ACHN (cell line): Measurements from ENCODE around the gene USP6NL.

Experiments
- DNase-seq: peaks from one replicate; pipeline ENCODE4 v3.0.0-alpha.2; 2015
- in situ Hi-C: cut with HindIII; loops from 2 replicates; pipeline ENCODE4 v1.10.0; 2017; ENCODE audit warnings: low sequenced_read_pairs, low pct_ligation_motif_present, low pct_unique_long_range_greater_than_20kb

Gene USP6NL

DNA sequence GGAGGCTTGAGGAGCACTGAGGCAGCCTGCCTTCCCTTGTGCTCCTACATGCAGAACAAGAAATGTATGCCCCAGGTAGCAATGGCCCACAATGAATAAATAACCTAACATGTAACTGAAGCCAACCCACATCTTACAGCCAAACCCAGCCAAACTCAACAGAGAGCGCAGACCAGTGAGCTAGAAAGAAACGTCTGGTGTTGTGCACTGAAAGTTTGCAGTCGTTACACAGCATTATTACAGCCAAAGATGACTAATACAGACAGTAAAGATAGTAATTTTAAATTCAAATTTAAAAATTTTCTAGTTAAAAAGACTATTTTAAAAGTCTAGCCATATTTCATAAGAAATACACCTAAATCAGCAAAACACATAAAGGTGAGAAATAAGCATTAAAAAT, 11.2 kb downstream of the USP6NL start:
- in situ Hi-C loops = no loop called here

DNA sequence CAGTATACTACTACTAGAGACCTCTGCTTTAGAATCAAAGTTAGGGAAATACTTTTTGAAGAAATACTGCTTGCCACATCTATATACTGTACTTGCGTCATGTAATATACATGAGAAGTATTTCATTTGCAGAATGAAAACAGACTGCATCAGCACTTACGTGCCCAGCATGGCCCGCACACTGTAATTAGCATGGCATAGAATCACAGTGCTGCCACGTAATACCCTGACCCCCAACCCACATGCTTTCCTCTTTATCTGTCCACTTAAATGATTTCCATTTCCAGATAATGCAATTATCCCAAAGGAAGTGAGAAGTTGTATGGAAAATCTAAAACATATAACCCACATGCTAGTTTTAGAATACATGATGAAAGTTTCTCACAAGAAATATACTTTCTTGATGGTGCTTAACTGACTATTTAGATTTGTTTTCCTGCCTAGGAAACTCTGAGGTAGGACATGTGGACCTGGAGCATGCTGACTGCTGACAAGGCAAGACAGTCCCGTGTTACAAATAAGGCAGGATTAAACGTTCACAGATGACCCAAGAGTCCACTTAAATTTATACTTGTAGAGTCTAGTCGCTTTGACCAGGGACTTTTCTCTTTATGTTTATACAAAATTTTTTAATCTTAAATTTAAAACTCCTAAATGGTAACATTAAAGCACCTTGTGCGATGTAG, 12.6 kb downstream of the USP6NL start:
- in situ Hi-C loops = no loop called here
- DNase-seq = no peak

More for the DNA sequence above, 11.2 kb downstream of the USP6NL start:
- DNase-seq = no peak

DNA sequence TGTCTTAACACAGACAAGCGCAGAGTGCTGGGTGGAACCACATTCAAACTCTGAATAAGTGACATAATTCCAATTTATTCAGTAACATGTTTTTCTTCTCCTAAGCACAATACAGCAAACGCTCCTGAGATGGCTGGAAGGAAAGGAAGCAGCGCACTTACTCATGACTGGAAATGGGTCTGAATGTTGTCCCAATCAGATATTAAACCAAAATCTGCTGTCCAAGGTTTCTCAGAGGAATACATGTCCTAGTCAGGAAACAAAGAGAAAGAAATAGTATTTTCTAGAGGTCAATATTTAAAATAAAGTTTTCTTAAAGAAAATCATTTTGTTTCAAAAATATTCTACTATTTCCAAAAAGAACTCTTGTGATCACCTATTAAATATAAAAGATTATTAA, 14.0 kb downstream of the USP6NL start:
- no peak for DNase-seq
- in situ Hi-C loops = no loop called here

DNA sequence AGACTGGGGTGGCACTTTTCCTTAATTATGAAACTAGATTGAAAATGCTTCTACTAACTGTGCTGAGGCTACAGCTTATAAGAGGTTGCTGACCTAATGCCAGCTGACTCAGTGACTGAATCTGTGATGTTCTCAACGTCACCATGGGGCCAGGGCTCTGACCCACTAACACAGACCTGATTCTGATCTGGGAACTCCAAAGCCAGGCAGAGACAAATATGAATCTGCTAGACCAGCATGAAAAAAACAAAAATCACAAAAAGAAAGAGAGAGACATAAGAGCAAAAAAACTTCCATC, 16.1 kb downstream of the USP6NL start:
- DNase-seq = no peak
- in situ Hi-C loops = no loop called here

DNA sequence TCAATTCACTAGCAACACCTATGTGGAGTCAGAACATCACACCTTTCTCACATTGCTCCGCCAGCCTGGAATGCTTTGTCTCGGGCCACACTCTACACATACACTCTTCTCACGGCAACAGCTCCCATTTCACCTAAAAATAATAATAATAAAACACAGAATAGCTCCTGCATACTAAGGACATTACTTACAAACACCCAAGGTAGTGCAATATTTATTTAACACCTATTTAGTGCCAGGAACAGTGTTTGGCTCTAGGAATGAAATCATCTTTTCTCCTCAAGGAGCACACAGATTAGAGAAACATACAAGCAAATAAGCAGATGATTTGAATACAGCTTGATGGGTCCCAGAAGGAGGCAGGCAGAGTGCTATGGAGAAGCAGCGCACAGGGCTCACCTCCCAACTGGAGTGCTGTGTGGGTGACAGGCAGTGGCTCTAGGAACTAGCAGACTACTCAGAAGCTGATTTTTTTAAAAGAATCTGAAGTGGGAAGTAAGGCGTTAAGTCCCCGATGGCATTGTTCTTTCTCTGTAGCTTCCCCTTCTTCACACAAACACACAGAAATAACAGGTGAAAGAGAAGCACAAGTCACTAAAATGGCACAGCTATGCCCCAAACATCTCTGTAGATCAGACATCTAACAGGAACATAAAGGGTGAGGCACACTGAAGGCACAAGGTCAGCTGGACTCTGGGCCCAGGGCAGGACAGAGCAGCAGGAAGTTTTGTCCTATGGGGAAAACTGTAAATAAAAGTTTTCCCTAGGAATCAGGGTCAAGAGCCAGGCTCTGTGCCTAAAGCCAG, 16.7 kb downstream of the USP6NL start:
- no peak for DNase-seq
- in situ Hi-C loops = no loop called here

DNA sequence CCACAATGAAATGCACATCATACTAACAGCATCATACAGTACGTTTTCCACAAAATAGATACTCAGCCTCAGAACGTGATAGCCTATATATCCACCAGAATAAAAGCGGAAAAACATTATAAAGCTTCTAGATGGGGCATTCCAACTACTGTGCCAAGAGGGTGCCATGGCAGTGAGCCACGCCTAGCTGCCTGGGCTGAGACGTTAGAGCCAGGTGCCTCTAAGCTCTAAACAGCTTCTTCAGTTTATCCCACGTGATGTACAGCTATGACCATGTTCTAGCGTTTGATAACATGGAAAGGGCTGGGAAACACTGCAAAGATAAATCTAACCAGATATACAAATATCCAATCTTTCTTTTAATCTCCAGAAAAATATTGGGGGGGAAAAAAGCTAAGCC, 17.8 kb downstream of the USP6NL start:
- in situ Hi-C loops = no loop called here
- no peak for DNase-seq

DNA sequence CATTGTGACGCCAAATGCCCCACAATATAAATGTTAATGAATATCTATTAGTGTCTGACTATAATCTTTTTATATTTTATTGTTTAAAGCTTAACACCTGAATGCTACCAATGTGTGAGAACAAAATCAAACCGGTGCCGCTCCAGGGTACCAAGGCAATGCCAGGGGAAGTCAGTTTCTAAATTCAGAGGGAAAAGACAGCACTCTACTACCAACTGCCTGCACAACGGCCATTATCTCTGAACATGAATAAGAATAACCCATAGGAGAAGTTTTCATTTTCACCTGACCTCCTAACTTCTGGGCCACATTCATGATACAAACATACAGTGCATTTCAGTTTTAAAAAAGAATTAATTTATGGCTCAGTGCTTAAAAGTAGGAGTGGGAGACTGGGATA, 21.7 kb downstream of the USP6NL start:
- in situ Hi-C loops = no loop called here
- DNase-seq = no peak

DNA sequence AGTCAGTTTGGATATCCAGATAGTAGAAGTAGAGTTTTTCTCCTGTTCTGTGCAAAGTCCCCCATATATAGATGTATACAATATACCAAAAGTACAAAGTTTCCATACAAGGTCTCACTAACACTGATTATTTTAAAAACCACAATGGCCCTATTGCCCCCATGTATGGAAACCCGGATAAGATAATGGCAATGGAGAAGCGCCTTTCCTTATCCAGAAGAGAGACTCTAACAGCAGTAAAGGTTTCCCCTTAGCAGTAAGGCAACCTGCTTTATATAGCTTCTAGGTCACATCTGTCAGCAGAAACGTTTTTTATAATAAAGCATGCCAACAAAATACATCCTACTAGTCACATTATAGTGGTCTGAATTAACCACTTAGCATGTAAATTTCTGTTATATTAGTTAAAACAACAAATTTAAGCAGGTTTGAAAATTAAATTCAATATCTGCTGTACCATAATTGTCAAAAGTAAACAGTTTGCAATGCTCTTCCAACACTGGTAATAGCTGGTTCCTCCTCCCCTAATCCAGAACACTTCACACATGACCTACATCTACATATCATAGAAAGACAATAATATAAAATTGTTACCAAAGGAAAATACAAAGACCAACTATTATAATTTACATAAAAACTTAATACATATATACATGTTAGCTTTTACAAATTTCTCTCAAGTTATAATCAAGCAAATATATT, 22.4 kb downstream of the USP6NL start:
- no peak for DNase-seq
- in situ Hi-C loops = no loop called here

DNA sequence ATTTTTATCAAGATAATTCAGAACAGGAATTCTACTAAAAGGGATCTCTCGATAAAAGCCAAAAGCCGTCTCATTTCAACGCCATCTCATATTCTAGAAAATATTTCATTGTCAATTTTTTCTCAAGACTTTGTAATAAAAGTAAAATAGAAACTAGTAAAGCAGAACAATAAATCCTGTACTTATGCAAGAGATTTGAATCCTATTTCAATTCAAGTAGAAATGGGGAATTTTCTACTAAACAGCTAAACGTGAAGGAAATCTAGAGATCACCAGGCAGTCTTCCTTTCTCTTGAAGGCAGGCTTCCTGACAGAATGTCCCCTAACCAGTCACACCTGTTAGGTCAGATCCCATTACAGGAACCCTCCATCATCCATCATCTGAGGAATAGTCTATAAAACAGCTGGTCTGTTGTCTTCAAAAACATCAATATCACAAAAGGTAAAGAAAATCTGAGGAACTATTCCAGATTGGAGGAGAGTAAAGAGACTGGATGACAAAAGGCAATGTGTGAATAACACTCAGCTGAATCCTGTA, 23.7 kb downstream of the USP6NL start:
- in situ Hi-C loops = no loop called here
- DNase-seq = no peak

DNA sequence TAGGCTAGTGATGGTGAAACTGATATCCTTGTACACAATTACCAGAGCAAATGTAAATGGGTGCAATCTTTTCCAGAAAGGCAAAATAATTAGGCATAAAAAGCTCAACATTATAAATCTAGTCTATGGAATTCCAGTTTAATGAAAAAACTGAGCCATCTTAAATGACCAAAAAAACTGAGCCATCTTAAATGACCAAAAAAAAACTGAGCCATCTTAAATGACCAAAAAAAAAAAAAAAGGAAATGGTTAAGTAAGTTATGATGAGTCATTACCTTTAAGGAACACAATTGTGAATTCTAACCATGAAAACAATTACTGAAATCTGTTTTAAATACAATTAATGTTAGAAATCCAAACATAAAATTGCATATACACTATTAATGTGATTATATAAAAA, 25.3 kb downstream of the USP6NL start:
- no peak for DNase-seq
- in situ Hi-C loops = no loop called here

DNA sequence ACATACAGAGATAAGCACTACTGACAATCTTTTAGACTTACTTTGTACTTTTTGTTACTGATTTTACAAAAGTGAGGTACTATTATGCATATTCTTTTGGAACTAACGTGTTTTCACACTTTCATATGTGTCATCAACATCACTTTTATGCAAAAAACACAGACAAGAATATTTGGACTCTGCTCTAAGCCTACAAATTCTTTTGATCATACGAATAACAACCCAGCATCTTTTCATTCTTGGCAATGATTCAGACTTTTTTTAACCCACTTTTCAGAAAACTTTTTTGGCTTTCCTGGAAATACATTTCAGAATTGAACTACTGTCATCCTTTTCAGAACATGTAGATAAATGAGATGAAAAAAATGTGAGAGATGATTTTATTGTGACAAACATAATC, 30.2 kb downstream of the USP6NL start:
- in situ Hi-C loops = no loop called here
- no peak for DNase-seq

DNA sequence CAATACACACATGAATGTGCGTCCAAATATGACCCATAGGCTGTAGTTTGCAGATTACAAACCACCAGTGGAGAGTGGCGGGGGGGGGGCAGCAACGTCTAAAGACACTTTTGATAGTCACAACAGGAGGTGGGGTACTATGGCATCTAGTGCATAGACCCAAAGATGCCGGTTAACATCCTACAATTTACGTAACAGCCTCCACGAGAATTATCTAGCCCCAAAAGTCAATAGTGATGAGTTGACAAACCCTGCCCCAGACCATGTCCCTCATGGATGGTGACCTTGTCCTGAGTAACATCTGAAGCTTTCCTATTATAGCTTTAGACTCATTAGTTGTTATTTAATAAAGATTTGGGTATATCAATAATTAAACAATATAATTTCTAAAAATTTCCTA, 31.6 kb downstream of the USP6NL start:
- in situ Hi-C loops = no loop called here
- DNase-seq = no peak

DNA sequence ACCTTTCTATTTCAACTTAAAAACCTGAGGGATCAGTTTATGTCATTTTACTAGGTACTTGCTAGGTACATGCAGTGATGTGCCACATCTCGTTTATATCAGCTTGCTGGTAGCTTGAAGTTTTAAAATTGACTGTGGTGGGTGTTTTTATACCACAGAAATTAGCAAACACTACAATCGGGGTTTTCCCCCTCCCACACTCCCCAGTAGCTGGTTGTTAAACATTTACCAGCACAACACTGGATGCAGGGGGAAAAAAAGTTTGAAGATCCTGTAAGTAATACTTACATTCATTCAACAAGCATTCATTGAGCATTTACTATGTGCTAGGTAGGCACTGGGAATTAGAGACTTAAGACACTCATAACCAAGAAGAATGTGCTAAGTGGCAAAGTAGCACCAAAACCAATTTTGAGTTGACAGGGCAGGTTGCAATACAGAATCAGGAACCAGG, 32.6 kb downstream of the USP6NL start:
- in situ Hi-C loops = no loop called here
- DNase-seq = no peak

DNA sequence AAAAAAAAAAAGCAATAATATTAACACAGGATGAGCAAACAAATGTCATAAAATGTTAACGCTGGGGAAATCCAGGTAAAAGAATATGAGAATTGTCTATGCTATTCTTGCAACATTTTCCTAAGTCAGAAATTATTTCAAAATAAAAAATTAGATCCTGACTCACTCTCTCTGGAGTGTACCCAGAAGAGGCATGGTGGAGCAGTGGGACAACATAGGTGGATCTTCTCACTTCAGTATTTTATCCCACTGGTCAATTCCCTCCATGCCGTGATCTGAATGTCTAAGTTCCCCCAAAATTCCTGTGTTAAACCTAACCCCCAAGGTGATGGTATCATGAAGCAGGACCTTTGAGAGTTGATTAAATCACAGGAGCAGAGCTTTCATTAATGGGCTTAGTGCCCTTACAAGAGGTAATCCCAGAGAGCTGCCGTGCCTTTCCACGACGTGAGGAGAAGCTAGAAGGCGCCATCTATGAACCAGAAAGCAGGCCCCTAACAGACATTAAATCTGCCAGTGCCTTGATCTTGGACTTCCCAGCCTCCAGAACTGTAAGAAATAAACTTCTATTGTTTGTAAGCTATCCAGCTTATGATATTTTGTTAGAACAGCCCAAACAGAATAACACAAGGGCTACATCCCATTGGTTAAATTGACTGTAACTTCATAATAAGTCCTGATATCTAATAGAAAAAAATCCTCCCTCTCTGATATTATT, 35.2 kb downstream of the USP6NL start:
- in situ Hi-C loops = no loop called here
- no peak for DNase-seq

DNA sequence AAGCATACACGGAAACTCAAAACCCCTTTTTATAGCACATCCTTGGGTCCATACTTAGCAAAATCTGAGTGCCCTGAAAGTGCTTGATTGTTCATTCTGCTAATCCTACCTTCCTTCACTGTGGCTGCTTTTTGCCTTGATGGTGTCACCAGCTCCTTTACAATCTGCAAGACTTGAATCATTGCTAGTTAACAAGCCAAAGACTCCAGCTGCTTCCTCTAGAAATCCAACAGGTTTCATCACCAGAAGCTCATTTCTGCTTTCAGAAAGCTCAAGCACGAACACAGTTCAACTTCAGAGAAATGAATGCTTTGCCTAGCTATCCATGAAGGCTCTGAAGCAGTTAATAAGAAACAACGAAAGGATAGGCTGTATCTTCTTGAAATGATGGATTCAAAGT, 38.0 kb downstream of the USP6NL start:
- in situ Hi-C loops = no loop called here
- peak; percentile 19 for DNase-seq

DNA sequence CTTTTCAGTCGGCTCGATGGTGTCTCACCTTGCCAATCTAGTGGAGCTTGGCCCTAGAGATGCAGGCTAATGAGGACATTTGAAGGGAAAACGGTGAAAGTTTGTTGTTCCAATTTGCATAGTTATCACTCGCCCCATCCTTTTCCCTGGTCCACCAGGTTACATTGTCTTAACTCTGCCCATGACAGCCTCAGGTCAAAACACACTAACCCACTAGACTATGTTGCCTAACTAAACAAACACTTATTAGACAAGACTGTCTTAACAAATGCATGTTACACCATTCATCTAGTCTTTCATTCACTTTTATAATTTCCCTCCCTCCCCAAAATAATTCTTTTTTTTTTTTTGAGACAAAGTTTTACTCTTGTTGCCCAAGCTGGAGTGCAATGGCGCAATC, 40.7 kb downstream of the USP6NL start:
- in situ Hi-C loops = no loop called here

DNA sequence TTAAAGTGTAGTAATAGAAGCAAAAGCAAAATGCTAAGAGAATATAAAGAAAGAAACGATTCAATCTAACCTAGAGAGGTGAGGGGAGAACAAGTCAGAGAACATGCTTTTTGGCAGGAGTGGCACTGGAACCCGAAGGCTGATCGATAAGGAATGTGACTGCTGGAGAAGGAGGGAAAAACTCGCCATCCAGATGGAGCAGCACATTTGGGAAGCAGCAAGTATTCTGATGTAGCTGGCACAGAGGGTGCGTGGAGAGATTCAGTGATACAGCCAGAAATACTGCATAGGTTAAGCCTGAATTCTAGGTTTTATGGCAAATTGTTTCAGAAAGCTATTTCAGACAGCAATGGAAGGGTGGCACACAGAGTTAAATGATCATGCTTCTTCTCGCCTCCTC, 42.0 kb downstream of the USP6NL start:
- in situ Hi-C loops = no loop called here
- no peak for DNase-seq

More for the DNA sequence above, 40.7 kb downstream of the USP6NL start:
- no peak for DNase-seq

DNA sequence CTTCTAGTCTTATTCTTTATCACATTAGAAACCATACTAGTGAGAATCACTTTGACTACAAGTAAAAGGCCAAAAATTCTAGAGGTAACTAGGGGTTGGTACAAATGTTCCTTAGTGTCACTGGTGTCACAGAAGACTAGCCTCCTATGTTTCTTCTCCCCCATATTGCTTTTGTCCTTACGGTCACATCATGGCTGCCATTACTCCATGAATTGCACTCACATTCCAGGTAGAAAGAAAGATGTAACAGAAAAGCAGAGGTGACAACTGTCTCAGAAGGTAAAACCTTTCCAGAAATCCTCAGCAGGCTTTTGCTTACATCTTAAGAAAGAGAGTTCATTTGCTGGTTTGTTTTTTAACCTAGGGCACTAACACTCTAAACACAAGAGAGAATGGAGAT, 42.9 kb downstream of the USP6NL start:
- in situ Hi-C loops = no loop called here
- DNase-seq = no peak

DNA sequence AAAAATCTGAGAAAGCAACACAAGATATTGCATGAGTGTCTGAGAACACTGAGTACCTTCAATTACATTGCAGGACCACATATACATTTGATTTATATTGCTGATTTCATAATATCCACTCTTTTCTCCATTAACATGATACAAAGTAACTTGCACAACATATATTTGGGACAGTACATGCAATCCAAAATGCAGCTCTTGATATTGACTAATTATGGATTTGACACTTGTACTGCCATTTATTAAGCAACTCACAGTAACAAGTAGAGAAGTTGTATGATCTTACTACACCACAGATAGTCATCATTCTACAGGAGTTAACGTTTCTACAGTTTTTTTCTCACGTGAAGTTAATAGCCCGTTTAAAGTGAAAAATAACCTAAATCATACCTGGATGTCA, 46.7 kb downstream of the USP6NL start:
- DNase-seq = no peak
- in situ Hi-C loops = no loop called here
